Adrenal gland (tissue), 5 donors: Measurements from ENCODE around the gene DGKE.

ENCODE experiments used
- CTCF ChIP-seq, 6 experiments: fragments of 450-650 bp in 4 of 6; fragments of 200-600 bp in 2 of 6; sonication (generic) in 1 of 6; IDR thresholded peaks; 1 replicate in 5 of 6; 2 replicates in 1 of 6; pipeline versions ENCODE4 v1.5.1 to v1.8.0; 2016 to 2021; ENCODE audit warnings: antibody characterized with exemption in 6 of 6, mild to moderate bottlenecking in 2 of 6, moderate library complexity in 1 of 6
- POLR2A ChIP-seq, 2 donors: fragments of 450-650 bp; IDR thresholded peaks; one replicate each; pipeline ENCODE4 v1.6.1; 2017; ENCODE audit warnings: antibody characterized with exemption in 2 of 2, mild to moderate bottlenecking in 2 of 2, moderate library complexity in 1 of 2
- donor health status: DM: no; HTN: no; CAD: no.

GRCh38 chr17:56868716-56869115 lies 34.8 kb downstream of the DGKE start:
- TF ChIP-seq CTCF (IDR thresholded peaks at IDR 0.05): no peak
- TF ChIP-seq POLR2A (IDR thresholded peaks at IDR 0.05): no peak
